GM21786 (cell line): Measurements from ENCODE around the gene SEMA4B.
"Not testable (repeated sequence)": the region's sequence is repeated elsewhere in the genome, so short reads cannot be mapped to it uniquely, and the experiment has no call there.

ENCODE experiments used
- ATAC-seq: cut with Tn5 transposase; IDR thresholded peaks from one replicate; pipeline ENCODE4 v1.9.1; 2021; ENCODE audit not compliant: unreplicated experiment

Gene SEMA4B

DNA sequence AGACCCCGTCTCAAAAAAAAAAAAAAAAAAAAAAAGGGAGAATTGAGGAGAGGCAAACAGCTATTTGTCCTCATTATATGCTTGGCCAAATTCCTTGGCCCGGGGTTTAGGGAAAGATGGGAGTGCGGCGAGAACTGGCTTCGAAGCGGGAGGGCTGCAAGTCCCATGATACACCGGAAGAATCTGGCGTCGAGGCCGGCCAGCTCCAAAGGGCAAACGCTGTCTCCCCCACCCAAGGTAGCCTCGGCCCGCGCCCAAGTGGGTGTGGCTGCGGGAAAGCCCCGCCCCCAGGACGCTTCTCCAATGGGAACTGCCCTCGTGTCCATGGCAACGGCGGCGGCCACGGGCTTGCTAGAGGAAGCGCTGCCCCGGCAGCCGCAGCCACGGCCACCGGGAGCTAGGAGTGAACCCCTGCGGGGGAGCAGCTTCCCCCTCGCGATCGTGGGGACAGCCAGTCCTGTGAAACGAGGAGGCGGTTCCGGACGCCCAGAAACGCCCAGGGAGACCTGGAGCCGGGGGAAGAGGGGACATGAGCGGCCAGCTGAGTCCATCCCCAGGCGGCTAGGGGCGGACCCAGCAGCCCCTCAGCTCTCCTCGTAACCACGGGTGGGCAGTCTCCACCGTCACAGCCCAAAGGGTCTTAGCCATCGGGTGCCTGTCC is 48.2 kb downstream of the SEMA4B start, which contains the start of gene TTLL13:
TTLL13 (plus strand) TSS at position 354 of the 661 bp plus-strand sequence. CDS start 1,075 bp downstream, outside the sequence.
- peak; percentile 55 for ATAC-seq

DNA sequence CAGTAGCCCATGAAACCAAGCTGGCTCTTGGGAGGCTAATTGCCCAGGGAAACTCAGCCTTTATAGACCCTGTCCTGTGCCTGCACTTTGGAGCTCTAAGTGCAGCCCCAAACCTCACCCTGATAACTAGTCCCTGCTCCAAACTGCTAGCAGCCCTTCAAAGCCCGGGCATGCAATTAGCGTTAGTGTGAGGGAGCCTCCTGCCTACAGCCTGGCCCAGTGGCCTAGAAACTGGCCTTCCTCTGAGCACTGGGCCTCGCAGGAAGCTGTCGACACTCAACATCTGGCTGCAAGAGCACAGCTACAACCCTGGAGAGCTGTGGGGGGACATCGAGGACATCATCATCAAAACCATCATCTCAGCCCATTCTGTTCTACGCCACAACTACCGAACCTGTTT is 56.6 kb downstream of the SEMA4B start:
- no peak for ATAC-seq

DNA sequence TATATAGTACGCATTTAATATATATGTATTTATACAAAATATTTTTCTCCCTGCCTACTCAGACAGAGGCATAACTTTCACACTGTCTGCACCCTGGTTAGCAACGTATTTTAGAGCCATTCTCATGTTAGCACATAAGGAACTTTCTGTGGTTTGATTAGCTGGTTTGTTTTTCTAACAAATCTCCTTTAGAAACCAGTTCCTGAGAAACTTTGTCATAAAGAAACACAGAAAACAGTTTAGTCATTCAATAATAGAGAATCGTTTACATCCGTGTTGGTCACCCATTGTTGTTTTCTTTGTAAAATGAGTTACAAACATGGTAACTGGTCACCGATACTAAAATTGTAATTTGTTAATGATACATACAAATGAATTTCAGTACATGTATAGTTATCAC is 58.4 kb downstream of the SEMA4B start:
- ATAC-seq, result peak; percentile 70

DNA sequence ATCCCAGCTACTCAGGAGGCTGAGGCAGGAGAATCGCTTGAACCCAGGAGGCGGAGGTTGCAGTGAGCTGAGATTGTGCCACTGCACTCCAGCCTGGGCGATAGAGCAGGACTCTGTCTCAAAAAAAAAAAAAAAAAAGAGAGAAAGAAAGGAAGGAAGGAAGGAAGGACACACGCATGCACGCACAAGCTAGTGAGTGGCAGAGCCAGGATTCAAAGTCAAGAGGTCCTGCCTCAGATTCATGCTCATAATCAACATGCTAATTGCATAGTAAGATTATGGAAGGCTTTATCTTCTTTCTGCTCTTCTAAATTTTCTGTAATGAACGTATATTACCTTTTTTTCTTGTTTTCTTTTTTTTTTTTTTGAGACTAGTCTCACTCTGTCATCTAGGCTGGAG is 59.6 kb downstream of the SEMA4B start:
- ATAC-seq, result not testable (repeated sequence)

DNA sequence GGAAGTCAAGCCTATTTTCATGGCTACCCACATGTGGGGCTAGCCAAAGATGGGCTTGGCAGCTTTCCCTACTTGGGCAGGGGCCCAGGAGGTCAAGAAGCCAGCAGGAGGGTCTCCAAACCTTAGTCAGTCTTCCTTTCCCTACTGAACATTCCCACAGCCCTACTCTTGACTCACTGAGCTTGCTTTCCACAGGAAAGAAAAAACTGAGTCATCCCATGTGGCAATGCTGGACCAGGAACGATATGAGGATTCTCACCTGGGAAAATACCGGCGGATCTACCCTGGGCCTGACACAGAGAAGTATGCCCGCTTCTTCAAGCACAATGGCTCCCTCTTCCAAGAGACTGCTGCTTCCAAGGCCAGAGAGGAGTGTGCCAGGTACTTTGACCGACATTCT is 60.7 kb downstream of the SEMA4B start:
- ATAC-seq, result no peak

DNA sequence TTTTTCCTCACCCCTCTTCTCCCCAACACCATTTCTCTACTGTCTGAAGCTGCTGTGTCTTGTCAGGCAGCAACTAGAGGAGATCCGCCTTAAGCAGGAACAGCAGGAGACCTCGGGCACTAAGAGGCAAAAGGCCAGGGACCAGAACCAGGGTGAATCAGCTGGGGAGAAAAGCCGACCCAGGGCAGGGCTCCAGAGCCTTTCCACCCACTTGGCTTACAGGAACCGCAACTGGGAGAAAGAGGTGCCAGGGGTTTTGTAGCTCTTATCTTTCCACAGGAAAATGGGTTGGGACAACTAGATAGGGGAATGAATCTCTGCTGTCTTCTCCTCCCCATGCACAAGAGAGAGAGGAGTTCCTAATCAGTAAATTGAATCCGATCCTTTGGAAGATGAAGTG is 61.3 kb downstream of the SEMA4B start:
- no peak for ATAC-seq

DNA sequence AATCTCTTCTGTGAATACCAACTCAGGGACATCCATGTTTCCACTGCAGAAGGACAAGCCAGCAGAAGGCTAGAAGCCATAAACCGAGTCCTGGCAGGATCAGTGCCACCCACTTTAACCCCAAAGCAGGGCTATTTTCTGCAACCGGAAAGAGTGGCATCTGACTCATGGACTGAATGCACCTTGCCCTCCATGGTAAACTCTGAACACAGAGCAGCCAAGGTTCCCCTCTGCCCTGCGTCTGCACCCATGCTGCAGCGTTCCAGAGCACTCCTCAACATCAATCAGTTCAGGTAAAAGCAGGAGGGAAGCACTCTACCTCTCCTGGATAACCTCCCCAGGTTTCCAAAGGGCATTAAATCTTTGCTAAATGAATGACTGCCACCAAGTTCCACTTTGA is 63.5 kb downstream of the SEMA4B start:
- ATAC-seq, result no peak

DNA sequence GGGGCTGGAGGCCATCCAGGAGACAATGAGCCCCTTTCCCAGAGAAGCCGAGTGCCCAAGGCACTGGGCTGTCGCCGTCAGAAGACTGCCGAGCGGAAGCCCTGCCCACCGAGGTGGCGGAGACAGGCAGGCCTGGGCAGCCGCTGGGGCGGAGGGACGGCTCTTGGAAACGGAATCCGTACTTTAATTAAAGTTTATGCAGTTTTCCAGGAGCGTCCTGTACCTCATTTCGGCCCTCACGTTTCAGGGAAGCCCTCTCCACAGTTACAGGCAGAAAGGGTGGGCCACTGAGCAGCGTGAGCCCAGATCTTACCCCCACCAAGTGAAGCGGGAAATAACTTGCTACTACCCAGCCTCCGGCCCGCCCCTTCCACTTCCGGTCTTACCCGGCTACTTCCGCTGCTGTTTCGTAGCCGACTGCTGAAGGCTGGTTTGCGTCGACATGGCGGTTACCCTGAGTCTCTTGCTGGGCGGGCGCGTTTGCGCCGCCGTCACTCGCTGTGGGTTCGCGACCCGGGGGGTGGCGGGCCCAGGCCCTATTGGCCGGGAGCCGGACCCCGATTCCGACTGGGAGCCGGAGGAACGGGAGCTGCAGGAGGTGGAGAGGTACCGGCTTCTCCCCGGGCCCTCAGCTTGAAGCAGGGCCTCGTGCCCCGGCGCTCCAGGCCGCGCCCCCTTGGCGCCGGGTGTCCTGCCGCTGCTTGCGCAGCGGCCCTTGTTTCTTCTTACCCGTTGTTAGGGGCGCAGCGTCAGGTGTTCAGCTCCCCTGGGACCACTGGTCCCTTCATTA is 64.3 kb downstream of the SEMA4B start, which contains the start of gene NGRN:
NGRN (plus strand) TSS at position 402 of the 790 bp plus-strand sequence; CDS start at position 443, 41 bp downstream.
- peak; percentile 93 for ATAC-seq

DNA sequence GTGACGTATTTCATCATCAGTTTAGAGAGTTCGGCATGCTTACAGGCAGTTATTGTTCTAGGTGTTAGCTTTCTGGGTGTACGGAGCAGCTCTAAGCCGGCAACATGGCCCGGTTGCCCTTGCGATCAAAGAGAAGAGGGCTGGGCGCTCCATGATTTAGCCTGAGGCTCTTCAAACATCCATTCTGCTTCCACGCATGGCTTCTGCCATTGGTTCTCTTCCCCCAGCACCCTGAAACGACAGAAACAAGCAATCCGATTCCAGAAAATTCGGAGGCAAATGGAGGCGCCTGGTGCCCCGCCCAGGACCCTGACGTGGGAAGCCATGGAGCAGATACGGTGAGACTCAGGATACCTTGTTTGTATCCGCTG is 64.9 kb downstream of the SEMA4B start:
- ATAC-seq, result no peak

DNA sequence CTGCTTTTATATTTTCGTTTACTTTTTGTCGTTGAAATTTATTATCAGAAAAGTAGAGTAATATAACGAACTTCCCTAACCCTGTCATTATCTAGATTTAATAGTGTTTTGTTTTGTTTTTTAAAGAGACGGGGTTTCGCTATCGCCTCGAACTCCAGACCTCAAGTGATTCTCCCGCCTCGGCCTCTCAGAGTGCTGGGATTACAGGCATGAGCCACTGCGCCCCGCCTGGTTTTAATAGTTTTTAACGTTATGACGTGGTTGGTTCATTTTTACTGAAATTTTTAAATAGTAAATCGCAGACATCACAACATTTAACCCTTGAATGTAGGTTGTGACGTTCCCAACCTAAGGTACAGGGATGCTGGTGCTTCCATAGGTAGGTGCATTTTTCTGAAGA is 65.4 kb downstream of the SEMA4B start:
- no peak for ATAC-seq

DNA sequence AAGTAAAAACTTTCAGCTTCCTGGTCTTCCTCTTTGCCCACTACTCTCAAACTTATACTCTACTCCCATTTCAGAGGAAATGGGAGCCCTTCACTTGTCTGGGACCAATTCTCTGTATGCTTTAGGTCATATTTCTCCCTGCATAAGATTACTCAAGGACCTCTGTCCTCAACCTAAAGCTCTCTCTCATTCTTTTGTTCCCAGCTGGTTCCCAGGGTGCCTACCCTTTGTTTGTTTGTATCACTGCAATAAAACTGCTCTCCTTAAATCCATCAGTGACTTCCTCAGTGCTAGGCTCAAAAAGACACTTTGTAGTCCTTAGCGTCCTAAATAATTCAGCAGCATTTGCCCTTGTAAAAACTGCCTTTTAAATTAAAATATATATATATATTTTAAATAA is 67.3 kb downstream of the SEMA4B start:
- ATAC-seq, result no peak

DNA sequence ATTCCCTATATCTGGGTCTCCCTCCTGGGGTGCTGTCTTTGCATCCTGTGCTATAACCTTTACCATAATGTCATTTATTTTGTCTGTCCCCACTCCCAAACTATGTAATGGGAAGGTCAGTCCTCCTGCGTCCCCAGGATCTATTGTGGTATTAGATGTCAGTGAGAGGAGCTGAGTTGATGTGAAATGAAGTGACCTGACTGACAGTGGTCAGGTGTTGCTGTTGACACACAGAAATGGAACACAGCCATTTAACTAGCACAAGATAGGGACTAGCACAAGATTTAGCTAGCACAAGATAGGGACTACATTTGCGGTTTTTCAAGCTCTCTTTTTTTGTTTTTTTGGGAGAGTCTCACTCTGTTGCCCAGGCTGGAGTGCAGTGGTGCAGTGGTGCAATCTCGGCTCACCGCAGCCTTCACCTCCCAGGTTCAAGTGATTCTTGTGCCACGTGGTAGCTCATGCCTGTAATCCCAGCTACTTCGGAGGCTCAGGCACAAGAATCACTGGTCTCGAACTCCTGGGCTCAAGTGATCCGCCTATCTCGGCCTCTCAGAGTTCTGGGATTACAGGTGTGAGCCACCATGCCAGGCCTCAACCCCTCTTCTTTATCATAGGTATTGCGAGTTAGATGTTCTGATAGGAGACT is 69.5 kb downstream of the SEMA4B start:
- no peak for ATAC-seq

DNA sequence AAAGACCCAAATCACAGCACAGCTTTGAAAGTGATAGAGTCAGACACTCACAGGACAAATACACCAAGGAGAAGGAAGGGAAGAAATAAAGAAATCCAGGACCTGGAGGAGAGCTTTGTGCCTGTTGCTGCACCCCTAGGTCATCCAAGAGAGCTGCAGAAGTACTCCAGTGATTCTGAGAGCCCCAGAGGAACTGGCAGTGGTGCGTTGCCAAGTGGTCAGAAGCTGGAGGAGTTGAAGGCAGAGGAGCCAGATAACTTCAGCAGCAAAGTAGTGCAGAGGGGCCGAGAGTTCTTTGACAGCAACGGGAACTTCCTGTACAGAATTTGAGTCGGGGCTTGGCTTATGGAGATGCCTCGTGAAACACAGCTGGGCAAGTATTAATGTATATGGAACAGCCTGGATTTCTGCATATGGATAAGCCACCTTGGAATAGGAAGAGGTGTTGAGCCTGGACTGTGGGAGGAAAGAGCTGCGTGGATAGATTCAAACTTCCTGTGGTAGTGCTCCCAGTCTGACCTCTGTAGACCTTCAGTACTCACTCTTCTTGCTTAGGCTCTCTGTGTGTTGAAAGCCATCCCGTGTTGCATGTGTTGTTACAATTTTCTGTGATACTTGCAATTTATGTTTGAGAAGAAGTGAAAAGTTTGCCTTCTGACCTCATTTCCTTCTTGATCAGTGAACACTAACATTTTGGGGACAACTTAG is 70.5 kb downstream of the SEMA4B start:
- ATAC-seq, result no peak

DNA sequence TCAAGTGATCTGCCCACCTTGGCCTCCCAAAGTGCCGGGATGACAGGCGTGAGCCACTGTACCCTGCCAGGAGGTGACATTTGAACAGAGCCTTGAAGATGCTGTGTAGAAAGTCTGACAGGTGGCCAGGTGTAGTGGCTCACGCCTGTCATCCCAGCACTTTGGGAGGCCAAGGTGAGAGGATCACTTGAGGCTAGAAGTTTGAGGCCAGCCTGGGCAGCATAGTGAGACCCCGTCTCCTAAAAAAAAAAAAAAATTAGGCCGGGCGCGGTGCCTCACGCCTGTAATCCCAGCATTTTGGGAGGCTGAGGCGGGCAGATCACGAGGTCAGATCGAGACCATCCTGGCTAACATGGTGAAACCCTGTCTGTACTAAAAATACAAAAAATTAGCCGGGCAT is 77.3 kb downstream of the SEMA4B start:
- ATAC-seq, result not testable (repeated sequence)
